ENCODE results near the gene ATP13A1.

DNA sequence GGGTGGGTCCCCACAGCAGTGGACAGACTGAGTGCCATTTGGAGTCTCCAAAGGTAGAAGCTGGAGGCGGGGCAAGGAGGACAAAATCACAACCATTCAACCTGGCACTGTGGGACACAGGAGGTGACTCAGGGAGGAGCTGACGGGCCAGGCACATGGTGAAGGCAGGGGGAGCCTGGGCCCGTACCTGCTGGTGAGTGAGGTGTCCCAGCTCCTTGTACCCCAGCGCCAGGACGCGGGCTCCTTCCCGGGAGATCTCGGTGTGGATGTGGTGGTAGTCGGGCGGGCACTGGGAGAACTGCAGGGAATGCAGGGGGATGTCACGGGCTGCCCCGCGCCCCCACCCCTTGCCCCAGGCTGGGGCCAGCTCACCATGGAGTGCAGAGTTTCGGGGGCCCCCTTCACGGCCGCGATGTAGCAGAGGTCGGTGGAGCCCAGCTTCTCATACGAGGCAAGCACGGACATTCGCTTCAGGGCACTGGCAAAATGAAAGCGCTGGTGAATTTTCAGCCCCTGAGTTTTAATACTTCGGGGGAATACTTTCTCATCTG, 9.8 kb downstream of the ATP13A1 start:
- TF ChIP-seq POLR2A (IDR thresholded peaks at IDR 0.05; ENCODE audit: low read depth, low read length) (no peak), TAF1 (IDR thresholded peaks at IDR 0.05; ENCODE audit: low read depth, low read length) (no peak), SPI1 (IDR thresholded peaks at IDR 0.05; ENCODE audit: low read depth, low read length) (no peak)
